Measurements from ENCODE around the gene KRTAP2-4.
"Not testable (repeated sequence)": the region's sequence is repeated elsewhere in the genome, so short reads cannot be mapped to it uniquely, and the experiment has no call there.

The KRTAP2-4 gene

GRCh38 chr17:41071606-41072360 is 6.1 kb upstream of the KRTAP2-4 start:
- no peak for DNase-seq (ENCODE audit: low read depth)

DNA sequence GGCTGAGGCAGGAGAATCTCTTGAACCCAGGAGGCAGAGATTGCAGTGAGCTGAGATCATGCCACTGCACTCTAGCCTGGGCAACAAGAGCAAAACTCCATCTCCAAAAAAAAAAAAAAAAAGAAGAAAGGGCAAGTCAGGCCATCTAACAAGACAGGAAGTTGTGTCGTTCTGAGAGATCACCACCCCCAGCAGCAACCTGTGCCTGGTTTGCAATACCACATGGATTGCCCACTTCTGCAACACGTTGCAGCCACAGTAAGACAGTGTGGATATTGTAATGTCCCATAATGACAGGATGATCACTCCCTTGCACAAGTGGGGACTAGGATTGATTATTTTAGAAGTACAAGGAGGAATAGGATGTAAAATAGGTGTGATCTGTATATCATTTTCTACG is 3.4 kb upstream of the KRTAP2-4 start:
- DNase-seq (ENCODE audit: low read depth): no peak

DNA sequence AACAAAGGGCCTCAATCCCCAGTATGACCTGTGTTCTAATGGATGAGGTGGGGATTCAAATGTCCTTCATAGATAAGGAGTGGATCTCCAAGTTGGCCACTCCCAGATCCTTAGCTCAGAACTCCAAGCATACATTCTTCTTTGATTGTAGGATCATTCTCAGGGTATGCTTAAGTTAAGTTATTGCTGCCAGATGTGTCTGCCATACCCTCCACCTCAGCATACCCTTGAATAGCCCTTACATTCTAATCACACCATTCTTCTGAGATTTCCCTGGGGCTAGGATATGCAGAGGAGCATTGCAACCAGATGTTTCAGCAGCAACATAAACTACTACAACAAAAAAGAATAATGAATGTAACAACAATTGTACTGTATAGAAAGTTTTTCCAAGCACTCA is 1.6 kb upstream of the KRTAP2-4 start:
- DNase-seq (ENCODE audit: low read depth): no peak

DNA sequence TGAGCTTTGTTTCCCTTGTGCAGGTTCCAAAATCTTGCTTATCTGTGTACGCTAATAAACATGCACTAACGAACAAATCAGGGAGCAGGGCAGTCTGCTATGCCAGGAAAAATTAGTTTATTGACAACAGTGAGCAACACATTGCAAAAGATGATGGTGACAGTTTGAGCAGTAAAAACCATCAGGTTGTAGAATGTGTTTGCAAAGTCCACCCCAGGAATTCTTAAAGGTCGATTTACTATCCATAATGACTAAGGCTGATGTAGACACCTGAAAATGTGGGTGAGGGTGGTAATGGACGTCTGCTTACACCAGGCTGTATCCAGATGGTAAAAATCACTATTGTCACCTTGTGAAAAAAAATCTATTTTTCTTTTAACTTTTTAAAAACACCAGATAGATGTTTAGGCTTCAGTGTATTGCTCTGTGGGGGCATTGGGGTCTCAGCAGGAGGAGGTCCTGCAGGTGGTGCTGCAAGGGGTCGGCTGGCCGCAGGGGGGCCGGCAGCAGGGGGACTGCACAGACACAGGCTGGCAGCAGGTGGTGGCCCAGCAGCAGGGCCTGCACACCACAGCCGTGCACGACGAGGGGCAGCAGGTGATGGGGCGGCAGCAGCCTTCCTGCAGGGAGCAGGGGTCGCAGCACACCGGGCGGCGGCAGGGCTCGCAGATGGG is 526 bp downstream of the KRTAP2-4 start:
- DNase-seq (ENCODE audit: low read depth): not testable (repeated sequence)

- no peak for DNase-seq (ENCODE audit: low read depth)
Observed at GRCh38 chr17:41064301-41064700, 1.4 kb downstream of the KRTAP2-4 start.

DNA sequence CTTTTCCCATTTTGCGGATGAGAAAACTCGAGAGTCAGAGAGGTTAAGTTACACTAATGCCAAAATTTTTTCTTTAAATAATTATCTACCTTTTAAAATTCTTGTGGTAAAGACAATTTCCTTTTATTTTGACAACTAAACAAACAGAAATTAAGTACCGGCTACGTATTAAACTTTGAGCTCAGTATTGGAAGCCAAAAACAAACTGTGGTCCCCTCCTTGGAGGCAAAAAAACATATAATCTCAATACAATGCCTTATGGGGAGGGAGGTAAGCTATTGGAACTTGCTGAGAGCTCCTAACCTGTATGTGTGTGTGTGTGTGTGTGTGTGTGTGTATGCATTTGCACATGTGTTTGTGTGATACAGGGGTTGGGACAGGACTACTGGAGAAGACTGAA is 2.2 kb downstream of the KRTAP2-4 start:
- DNase-seq (ENCODE audit: low read depth): no peak

GRCh38 chr17:41061964-41062363 is 3.7 kb downstream of the KRTAP2-4 start:
- DNase-seq (ENCODE audit: low read depth): no peak

- no peak for DNase-seq (ENCODE audit: low read depth)
Observed at GRCh38 chr17:41060052-41060604, 5.6 kb downstream of the KRTAP2-4 start, which contains the start of gene KRTAP2-3. Gene KRTAP2-3, minus strand, starts transcription at chr17:41060114. Its CDS starts 64 bp downstream, at chr17:41060050.

GRCh38 chr17:41059276-41060051 is 6.2 kb downstream of the KRTAP2-4 start:
- not testable (repeated sequence) for DNase-seq (ENCODE audit: low read depth)

- DNase-seq (ENCODE audit: low read depth): no peak
Observed at GRCh38 chr17:41058741-41059140, 6.9 kb downstream of the KRTAP2-4 start.

GRCh38 chr17:41057547-41057946 is 8.1 kb downstream of the KRTAP2-4 start:
- DNase-seq (ENCODE audit: low read depth): no peak

DNA sequence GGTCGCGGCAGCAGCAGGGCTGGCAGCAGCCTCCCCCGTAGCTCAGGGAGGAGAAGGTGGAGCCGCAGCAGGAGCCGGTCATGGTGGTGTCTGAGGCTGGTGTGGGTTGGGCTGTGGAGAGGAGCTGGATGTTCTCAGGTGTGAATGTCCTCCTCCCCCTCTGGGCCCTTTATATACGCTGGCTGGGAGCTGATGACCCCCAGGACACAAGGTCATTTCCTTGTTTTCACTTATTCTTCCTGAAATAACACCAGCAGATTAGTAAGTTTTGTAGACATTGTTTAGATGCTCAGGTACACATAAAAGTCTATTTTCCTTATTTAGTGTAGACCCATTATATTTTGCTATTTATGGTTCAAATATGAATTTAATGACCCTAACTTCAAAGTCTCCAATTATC is 10.5 kb downstream of the KRTAP2-4 start, which contains the start of gene KRTAP2-2:
Gene KRTAP2-2 (minus strand): TSS at position 101 of the 400 bp plus-strand sequence. CDS start 19 bp downstream, at position 82.
- DNase-seq (ENCODE audit: low read depth): not testable (repeated sequence)

- not testable (repeated sequence) for DNase-seq (ENCODE audit: low read depth)
Observed at GRCh38 chr17:41054556-41054955, 11.1 kb downstream of the KRTAP2-4 start.

DNA sequence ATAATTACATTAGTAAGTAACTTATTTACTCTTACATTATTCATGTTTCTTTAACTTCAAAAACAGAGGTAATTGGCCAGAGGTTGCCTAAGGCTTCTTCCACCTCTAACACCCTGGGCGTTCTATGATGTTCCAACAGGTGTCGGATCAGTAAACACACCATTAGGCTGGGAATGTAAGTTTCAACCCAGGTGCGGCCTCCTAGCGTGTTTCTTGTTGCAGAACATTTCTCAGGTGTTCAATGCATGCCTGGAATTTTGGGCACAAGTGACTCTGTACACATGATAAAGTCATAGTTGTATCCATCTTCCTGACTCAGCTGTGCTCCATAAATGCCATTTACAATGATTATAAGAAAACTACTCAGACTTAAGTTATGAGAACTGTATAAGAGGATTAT is 11.7 kb downstream of the KRTAP2-4 start:
- no peak for DNase-seq (ENCODE audit: low read depth)

- DNase-seq (ENCODE audit: low read depth): no peak
Observed at GRCh38 chr17:41052566-41052965, 13.1 kb downstream of the KRTAP2-4 start.

GRCh38 chr17:41049110-41049509 is 16.6 kb downstream of the KRTAP2-4 start:
- no peak for DNase-seq (ENCODE audit: low read depth)

DNA sequence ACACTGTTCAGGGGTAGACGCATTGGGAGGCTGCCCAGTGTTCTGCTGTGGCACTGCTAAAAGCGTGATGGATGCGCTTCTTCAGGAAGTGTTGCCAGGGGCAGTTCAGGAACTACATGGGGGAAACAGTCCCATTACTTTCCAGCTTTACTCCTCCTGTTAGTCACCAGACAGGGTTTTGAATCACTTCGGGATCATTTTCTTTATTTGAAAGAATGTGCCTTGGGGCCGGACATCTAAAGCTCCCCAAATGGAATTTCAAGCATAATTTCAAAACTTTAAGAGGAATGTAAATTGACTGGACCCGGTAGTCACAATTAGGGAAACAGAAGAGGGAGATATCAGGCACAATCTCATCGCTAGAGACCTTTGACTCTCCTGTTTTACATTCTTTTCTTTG is 17.2 kb downstream of the KRTAP2-4 start:
- DNase-seq (ENCODE audit: low read depth): no peak

GRCh38 chr17:41046735-41047465 is 18.8 kb downstream of the KRTAP2-4 start, which contains the start of gene KRTAP2-1:
Gene KRTAP2-1, minus strand, starts transcription at chr17:41047316. Its CDS starts 49 bp downstream, at chr17:41047267.
- not testable (repeated sequence) for DNase-seq (ENCODE audit: low read depth)

DNA sequence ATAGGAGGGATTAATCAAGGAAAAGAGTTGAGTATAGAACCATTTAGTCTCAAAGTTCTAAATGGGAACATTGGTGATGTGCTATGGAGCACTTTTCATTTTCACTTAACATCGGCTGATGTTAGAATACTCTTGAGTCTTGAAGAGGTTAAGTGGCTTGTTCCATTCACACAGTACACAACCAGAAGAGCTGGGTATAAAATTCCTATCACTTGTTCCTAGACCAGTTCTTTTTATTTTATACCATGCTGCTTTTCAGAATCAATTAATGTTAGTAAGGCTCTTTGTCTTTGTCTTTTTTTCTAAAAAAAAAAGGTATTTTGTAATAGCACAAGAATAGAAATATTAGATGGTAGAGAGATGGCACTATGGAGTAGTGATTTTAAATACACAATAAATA is 22.7 kb downstream of the KRTAP2-4 start:
- no peak for DNase-seq (ENCODE audit: low read depth)

DNA sequence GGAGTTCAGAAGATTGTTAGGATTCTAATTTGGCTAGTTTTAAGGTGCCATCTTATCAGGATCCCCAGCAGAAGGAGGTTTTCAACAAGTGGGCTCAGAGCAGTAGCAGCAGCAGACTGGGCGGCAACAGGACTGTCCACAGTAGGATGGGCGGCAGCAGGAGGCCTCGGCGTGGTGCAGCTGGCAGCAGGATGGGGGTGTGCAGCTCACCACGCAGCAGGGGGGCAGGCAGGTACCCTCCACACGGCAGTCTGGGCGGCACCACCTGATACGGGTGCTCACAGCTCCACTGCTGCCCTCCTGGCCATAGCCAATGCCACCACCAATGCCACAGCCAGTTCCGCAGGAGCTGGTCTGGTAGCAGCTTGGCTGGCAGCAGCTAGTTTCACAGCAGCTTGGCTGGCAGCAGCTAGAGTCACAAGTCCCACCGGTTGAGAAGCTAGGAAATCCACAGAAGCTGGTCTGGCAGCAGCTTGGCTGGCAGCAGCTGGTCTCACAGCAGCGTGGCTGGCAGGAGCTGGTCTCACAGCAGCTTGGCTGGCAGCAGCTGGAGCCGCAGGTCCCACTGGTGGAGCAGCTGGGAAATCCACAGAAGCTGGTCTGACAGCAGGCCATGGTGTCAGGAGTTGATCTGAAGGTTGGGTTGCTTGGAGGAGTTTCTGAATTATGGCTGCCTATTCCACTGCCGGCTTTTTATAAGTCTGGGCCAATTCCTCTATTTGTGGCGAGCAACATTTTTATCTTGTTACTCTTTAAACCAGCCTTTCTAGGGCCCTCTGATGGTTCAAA is 24.7 kb downstream of the KRTAP2-4 start, which contains the start of gene KRTAP1-1:
Gene KRTAP1-1 (minus strand): TSS at position 668 of the 789 bp plus-strand sequence. CDS start 53 bp downstream, at position 615.
- not testable (repeated sequence) for DNase-seq (ENCODE audit: low read depth)
